ENCODE results near the gene PDZD2.
A peak's percentile ranks its signal among the peaks of the same experiment; 100 is the strongest.

PDZD2 gene

GRCh38 chr5:31884896-31885295 lies 246.0 kb downstream of the PDZD2 start:
- no peaks in the 10 kb centered on the region for H3K9me3 Mint-ChIP-seq
- no peaks in the 10 kb centered on the region for H3K4me1 Mint-ChIP-seq (ENCODE audit: low read depth)
- no peaks in the 10 kb centered on the region for H3K36me3 Mint-ChIP-seq (ENCODE audit: low read depth)
- DNase-seq = no peak
- H3K27me3 Mint-ChIP-seq = no peaks in the 10 kb centered on the region
- no peak overlapping the region for H3K27ac Mint-ChIP-seq
- no peak overlapping the region for H3K4me3 Mint-ChIP-seq

- no peak overlapping the region for H3K4me3 Mint-ChIP-seq
- DNase-seq = no peak
- no peaks in the 10 kb centered on the region for H3K36me3 Mint-ChIP-seq (ENCODE audit: low read depth)
- H3K4me1 Mint-ChIP-seq (ENCODE audit: low read depth) = no peaks in the 10 kb centered on the region
- no peak overlapping the region for H3K27ac Mint-ChIP-seq
- H3K27me3 Mint-ChIP-seq = no peaks in the 10 kb centered on the region
- no peaks in the 10 kb centered on the region for H3K9me3 Mint-ChIP-seq
Measured at GRCh38 chr5:31886206-31886605, 247.3 kb downstream of the PDZD2 start.

GRCh38 chr5:31887556-31887955 lies 248.6 kb downstream of the PDZD2 start:
- Mint-ChIP-seq H3K36me3 (ENCODE audit: low read depth) (no peaks in the 10 kb centered on the region), H3K4me3 (no peak overlapping the region), H3K27me3 (no peaks in the 10 kb centered on the region)

GRCh38 chr5:31888564-31888963 lies 249.6 kb downstream of the PDZD2 start:
- Mint-ChIP-seq H3K4me3 (no peak overlapping the region), H3K4me1 (ENCODE audit: low read depth) (no peaks in the 10 kb centered on the region), H3K27ac (no peak overlapping the region), H3K27me3 (no peaks in the 10 kb centered on the region), H3K9me3 (no peaks in the 10 kb centered on the region), H3K36me3 (ENCODE audit: low read depth) (no peaks in the 10 kb centered on the region)
- DNase-seq = no peak

More at GRCh38 chr5:31887556-31887955, 248.6 kb downstream of the PDZD2 start:
- Mint-ChIP-seq H3K4me1 (ENCODE audit: low read depth) (no peaks in the 10 kb centered on the region), H3K27ac (no peak overlapping the region), H3K9me3 (no peaks in the 10 kb centered on the region)
- DNase-seq = no peak

GRCh38 chr5:31889001-31889561 lies 250.2 kb downstream of the PDZD2 start:
- Mint-ChIP-seq H3K9me3 (no peaks in the 10 kb centered on the region), H3K4me1 (ENCODE audit: low read depth) (no peaks in the 10 kb centered on the region), H3K27ac (no peak overlapping the region)

GRCh38 chr5:31890046-31890445 lies 251.1 kb downstream of the PDZD2 start:
- Mint-ChIP-seq H3K36me3 (ENCODE audit: low read depth) (no peaks in the 10 kb centered on the region), H3K27me3 (no peaks in the 10 kb centered on the region)

More at GRCh38 chr5:31889001-31889561, 250.2 kb downstream of the PDZD2 start:
- Mint-ChIP-seq H3K36me3 (ENCODE audit: low read depth) (no peaks in the 10 kb centered on the region), H3K4me3 (no peak overlapping the region), H3K27me3 (no peaks in the 10 kb centered on the region)
- no peak for DNase-seq

GRCh38 chr5:31894141-31894540 lies 255.2 kb downstream of the PDZD2 start:
- no peak overlapping the region for H3K27ac Mint-ChIP-seq
- H3K36me3 Mint-ChIP-seq (ENCODE audit: low read depth) = no peaks in the 10 kb centered on the region
- H3K4me3 Mint-ChIP-seq = no peak overlapping the region

More at GRCh38 chr5:31890046-31890445, 251.1 kb downstream of the PDZD2 start:
- no peak for DNase-seq
- Mint-ChIP-seq H3K9me3 (no peaks in the 10 kb centered on the region), H3K27ac (no peak overlapping the region), H3K4me3 (no peak overlapping the region), H3K4me1 (ENCODE audit: low read depth) (no peaks in the 10 kb centered on the region)

DNA sequence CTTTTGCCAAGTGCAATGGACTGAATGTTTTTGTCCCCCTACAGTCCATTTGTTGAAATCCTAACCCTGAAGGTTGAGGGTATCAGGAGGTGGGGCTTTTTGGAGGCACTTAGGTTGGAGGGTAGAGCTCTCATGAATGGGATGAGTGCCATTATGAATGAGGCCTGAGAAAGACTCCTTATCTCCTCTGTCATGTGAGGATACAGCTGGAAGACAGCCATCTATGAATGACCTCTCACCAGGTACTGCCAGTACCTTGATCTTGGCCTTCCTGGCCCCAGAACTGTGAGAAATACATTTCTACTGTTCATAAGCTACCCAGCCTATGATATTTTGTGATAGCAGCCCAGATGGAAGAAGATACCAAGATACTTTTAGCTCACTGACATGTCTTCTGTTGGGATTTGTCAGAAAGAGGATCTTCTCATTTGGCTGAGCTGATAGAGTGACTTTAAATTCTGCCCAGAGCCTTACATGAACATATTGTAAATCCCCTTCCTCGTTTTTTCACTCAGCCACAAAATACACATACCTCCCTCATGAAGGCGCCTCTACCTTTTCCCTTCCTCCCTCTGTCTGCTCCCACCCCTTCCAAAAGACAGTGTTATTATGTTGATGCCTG lies 256.4 kb downstream of the PDZD2 start:
- H3K4me1 Mint-ChIP-seq (ENCODE audit: low read depth) = no peaks in the 10 kb centered on the region
- H3K27ac Mint-ChIP-seq = no peak overlapping the region
- H3K4me3 Mint-ChIP-seq = no peak overlapping the region
- no peak for DNase-seq
- no peaks in the 10 kb centered on the region for H3K9me3 Mint-ChIP-seq
- no peaks in the 10 kb centered on the region for H3K36me3 Mint-ChIP-seq (ENCODE audit: low read depth)
- H3K27me3 Mint-ChIP-seq = no peaks in the 10 kb centered on the region

More at GRCh38 chr5:31894141-31894540, 255.2 kb downstream of the PDZD2 start:
- no peak for DNase-seq
- Mint-ChIP-seq H3K27me3 (no peaks in the 10 kb centered on the region), H3K4me1 (ENCODE audit: low read depth) (no peaks in the 10 kb centered on the region), H3K9me3 (no peaks in the 10 kb centered on the region)

DNA sequence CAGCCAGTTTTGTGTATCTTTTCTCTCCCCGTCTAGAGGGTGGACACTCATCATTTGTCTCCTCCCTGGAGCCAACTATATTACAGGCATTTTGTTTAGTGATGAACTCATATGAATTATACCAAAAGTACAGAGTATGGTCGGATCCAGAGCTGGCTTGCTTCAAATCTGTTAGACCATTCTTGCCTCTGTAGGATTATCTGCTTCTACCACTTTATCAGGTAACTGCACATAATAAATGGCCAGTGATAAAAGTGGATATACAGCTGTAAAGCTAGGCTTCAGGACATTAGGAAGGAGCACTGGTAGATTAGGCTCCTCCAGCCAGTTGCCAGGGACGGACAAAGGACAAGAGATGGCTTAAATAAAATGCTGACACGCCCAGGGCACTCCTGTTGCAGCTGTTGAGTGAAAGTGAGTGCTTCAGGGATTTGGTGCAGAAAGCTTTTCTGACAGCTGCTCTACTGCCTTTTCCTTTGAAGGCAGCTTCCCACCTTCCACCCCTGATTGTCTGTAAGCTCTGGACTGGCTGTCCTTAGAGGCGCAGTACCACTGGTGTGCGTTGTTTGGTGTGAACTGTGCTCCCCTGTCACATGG lies 259.2 kb downstream of the PDZD2 start:
- no peak for DNase-seq
- Mint-ChIP-seq H3K36me3 (ENCODE audit: low read depth) (no peaks in the 10 kb centered on the region), H3K9me3 (no peaks in the 10 kb centered on the region), H3K27me3 (no peaks in the 10 kb centered on the region), H3K4me1 (ENCODE audit: low read depth) (peaks cover 6% of the 10 kb centered on the region), H3K4me3 (no peak overlapping the region), H3K27ac (no peak overlapping the region)

DNA sequence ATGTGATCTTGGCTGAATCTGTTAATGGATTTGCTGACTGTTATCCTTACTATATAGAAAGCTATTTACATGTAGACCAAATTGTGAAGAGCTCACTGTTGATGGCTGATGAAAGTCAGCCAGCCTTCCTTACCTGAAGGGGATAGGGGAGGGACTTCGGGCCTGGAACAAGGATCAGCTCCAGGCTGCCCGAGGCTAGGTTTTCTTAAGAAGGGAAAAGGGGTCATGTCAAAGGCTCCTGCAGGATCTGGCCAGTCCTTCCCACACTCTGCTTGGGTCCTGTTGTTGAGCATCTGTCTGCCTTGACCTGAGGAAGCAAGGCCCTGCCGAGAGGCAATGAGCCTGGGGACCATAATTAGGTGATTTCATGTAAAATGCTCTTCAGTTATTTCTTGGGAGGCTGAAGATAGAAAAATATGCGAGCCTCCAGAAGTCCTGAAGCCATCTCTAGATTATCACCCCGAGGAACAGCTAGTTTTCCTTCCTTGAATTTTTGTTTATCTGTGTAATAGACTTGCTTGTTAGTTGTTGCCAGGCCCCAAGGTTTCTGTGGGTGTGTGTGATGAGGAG lies 261.4 kb downstream of the PDZD2 start:
- no peaks in the 10 kb centered on the region for H3K9me3 Mint-ChIP-seq
- H3K36me3 Mint-ChIP-seq (ENCODE audit: low read depth) = no peaks in the 10 kb centered on the region
- no peak overlapping the region for H3K4me3 Mint-ChIP-seq
- H3K27me3 Mint-ChIP-seq = no peaks in the 10 kb centered on the region
- peaks cover 6% of the 10 kb centered on the region for H3K4me1 Mint-ChIP-seq (ENCODE audit: low read depth)
- no peak for DNase-seq
- no peak overlapping the region for H3K27ac Mint-ChIP-seq

GRCh38 chr5:31901807-31902530 lies 263.0 kb downstream of the PDZD2 start:
- Mint-ChIP-seq H3K27me3 (no peaks in the 10 kb centered on the region), H3K4me1 (ENCODE audit: low read depth) (peaks cover 6% of the 10 kb centered on the region), H3K4me3 (no peak overlapping the region), H3K9me3 (no peaks in the 10 kb centered on the region), H3K36me3 (ENCODE audit: low read depth) (no peaks in the 10 kb centered on the region), H3K27ac (no peak overlapping the region)
- DNase-seq = no peak

DNA sequence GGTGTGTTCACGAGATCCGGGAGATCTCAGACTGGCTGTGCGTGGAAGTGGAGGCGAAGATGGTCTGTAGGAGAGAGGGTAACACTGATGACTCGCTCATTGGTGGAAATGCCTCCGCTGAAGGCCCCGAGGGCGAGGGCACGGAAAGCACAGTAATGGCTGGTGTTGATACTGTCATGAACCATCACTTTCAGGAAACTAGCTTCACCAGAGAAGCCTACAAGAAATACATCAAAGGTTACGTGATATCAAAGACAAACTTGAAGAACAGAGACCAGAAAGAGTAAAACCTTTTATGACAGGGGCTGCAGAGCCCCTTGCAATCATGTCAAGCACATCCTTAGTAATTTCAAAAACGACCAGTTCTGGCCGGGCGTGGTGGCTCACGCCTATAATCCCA lies 269.5 kb downstream of the PDZD2 start:
- H3K27ac Mint-ChIP-seq = peak overlapping the region; percentile 10
- no peak overlapping the region for H3K4me3 Mint-ChIP-seq

GRCh38 chr5:31909073-31909472 lies 270.1 kb downstream of the PDZD2 start:
- H3K27ac Mint-ChIP-seq = no peak overlapping the region
- H3K36me3 Mint-ChIP-seq (ENCODE audit: low read depth) = no peaks in the 10 kb centered on the region
- H3K9me3 Mint-ChIP-seq = no peaks in the 10 kb centered on the region
- DNase-seq = no peak
- no peak overlapping the region for H3K4me3 Mint-ChIP-seq
- H3K4me1 Mint-ChIP-seq (ENCODE audit: low read depth) = peaks cover 7% of the 10 kb centered on the region
- H3K27me3 Mint-ChIP-seq = no peaks in the 10 kb centered on the region

More for the DNA sequence above, 269.5 kb downstream of the PDZD2 start:
- H3K9me3 Mint-ChIP-seq = no peaks in the 10 kb centered on the region
- H3K36me3 Mint-ChIP-seq (ENCODE audit: low read depth) = no peaks in the 10 kb centered on the region
- H3K27me3 Mint-ChIP-seq = no peaks in the 10 kb centered on the region
- DNase-seq = no peak
- H3K4me1 Mint-ChIP-seq (ENCODE audit: low read depth) = peaks cover 7% of the 10 kb centered on the region

DNA sequence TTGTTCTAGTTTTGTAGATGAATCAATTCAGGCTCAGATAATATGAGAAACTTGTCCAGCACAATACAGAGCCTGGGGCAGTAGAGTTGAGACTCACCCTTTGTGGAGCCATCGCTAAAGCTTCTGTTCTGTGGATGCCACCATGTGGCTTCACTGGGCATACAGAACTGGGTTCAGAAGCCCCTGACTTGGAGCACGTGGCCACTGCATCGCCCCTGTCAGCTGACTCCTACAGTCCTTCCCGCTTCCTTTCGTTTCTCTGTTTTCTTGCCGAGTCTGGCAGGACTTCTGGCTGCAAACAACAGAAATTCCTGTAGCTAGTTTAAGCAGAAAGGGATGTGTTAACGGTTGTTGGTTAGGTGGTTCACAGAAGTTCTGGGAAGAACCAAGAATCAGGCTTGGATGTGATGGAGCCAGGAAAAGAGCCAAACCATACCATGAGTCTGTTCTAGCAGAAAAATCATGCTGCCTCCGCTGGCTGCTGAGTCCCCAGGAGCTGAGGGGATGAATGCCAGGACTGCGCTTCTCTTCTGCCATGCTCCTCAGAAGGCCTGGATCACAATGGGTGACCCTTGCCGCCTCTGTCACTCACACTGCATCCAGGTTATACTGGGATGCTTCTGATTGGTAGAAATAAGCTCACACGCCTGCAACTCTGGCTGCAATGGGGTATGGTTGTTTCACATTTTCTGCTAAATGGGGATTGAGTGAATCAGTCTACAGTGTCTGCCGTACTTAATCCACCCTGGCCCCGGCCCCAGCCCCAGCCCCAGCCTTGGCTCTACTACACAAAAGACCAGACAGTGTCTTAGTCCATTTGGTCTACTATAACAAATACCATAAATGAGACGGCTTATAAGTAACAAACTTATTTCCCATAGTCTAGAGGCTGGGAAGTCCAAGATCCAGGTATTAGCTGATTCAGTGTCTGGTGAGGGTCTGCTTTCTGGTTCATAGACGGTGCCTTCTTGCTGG lies 272.6 kb downstream of the PDZD2 start:
- DNase-seq = no peak
- no peak overlapping the region for H3K27ac Mint-ChIP-seq
- H3K27me3 Mint-ChIP-seq = no peaks in the 10 kb centered on the region
- no peaks in the 10 kb centered on the region for H3K9me3 Mint-ChIP-seq
- no peak overlapping the region for H3K4me3 Mint-ChIP-seq
- peaks cover 7% of the 10 kb centered on the region for H3K4me1 Mint-ChIP-seq (ENCODE audit: low read depth)
- H3K36me3 Mint-ChIP-seq (ENCODE audit: low read depth) = no peaks in the 10 kb centered on the region
